ENCODE results near the gene TGOLN2. TPM values are rescaled to one million over a fixed set of nuclear protein-coding genes. Genes with fewer than 3 reads are reported as not detected.
A peak's percentile ranks its signal among the peaks of the same experiment; 100 is the strongest.
"Not testable (repeated sequence)": the region's sequence is repeated elsewhere in the genome, so short reads cannot be mapped to it uniquely, and the experiment has no call there.

Gene TGOLN2
- total and polyA plus RNA-seq, 2 donors (not counting 3 experiments of a cell fraction or from before 2014, with no cell fraction given), result 112 to 140 TPM

DNA sequence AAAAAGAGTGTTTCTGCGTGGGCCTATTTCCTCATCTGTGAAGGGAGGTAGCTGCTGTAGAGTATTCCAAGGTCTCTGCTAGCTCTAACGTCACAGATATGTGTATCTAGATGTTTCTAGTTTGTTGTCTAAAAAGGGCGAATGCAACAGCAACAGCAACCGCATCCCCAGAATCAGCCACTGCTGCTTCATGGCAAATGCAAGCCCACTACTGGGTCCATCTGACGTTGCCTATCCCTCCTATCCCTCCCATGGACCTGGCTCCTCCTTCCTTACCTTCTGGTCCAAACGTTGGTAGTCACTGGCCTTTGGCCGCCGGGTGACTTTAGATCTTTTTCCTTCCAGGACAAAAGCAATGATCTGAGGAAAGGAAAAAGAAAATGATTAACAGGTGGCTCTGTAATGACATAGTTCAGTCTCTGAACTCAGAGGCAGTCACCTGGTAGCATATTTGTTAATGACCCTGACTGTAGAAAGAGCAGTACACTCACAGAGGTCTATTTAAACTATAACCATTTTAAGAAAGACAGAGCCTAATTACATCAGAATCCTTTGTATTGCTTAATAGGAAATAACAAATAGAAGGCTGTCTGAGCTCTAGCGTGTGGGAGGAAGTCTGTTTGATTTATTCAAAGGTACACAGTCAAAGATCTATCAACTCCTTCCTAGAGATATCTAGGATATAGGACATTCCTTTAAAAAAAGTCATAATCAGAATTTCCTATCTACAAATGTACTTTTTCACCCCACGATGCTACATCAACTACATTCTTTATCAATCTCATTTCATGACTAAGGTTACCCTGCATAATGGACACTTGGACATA, 2.9 kb downstream of the TGOLN2 start:
- CTCF ChIA-PET, result interaction anchor here (1.4 to 1.5 kb wide), 2 partner anchors 16 to 227 kb away, joined by 3 read pairs; no protein-coding TSS in a partner anchor
- peaks cover 21 to 26% of the 10 kb centered on the region in 2 experiments for H3K36me3 ChIP-seq (ENCODE audit: control insufficient read depth in 2 of 2, extremely low read depth in 1 of 2, insufficient read depth in 2 of 2, low read length in 2 of 2)

DNA sequence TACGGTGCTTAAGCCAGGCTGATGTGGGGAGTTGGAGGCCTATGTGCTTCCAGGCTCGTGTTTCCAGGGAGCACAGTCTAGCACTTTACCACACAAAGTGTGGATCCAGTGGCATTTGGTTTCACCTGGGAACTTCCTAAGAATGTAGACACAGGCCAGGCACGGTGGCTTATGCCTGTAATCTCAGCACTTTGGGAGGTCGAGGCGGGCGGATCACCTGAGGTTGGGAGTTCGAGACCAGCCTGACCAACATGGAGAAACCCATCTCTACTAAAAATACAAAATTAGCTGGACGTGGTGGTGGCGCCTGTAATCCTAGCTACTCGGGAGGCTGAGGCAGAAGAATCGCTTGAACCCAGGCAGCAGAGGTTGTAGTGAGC, 3.8 kb downstream of the TGOLN2 start:
- H3K4me2 ChIP-seq (ENCODE audit: insufficient read depth, low read length); H4K20me1 ChIP-seq (replicated peaks; ENCODE audit: control insufficient read depth, extremely low read depth, insufficient read depth, low read length); dilution Hi-C loops (cut with MboI; ENCODE audit: extremely low pct_ligation_motif_present, low sequenced_read_pairs); H3K27me3 ChIP-seq (ENCODE audit: control insufficient read depth in 2 of 2, insufficient read depth in 2 of 2, low read length in 2 of 2); H3K9me1 ChIP-seq (replicated peaks; ENCODE audit: control insufficient read depth, extremely low read depth, insufficient read depth, low read length); H3K9me3 ChIP-seq (replicated peaks; ENCODE audit: control insufficient read depth, insufficient read depth, low read length); H3K27ac ChIP-seq (ENCODE audit: insufficient read depth, low read depth, low read length); H3K9ac ChIP-seq (replicated peaks; ENCODE audit: extremely low read depth, insufficient read depth, low read length); FAIRE-seq; POLR2A ChIA-PET; DNase-seq (ENCODE audit: low read depth, low spot score); BruUV-seq (replicated peaks); H2AFZ ChIP-seq (ENCODE audit: low read depth, low read length); intact Hi-C loops (cut with micrococcal nuclease); H3K4me3 ChIP-seq (replicated peaks in 1 of 3; ENCODE audit: insufficient read depth in 1 of 3, low read depth in 1 of 3, low read length in 3 of 3): not testable (repeated sequence)
- Histone ChIP-seq H3K4me1 (ENCODE audit: control insufficient read depth, extremely low read depth, insufficient read depth, low read length) (peaks cover 29% of the 10 kb centered on the region), H3K36me3 (ENCODE audit: control insufficient read depth in 2 of 2, extremely low read depth in 1 of 2, insufficient read depth in 2 of 2, low read length in 2 of 2) (peaks cover 22 to 26% of the 10 kb centered on the region in 2 experiments), H3K79me2 (ENCODE audit: control insufficient read depth, insufficient read depth, low read length) (peaks cover 77% of the 10 kb centered on the region)
- CTCF ChIA-PET, result interaction anchor here (0.8 to 1.2 kb wide), 2 partner anchors 12 to 228 kb away, joined by 3 to 5 read pairs; no protein-coding TSS in a partner anchor

More for the DNA sequence above, 2.9 kb downstream of the TGOLN2 start:
- H3K79me2 ChIP-seq (ENCODE audit: control insufficient read depth, insufficient read depth, low read length), result peaks cover 71% of the 10 kb centered on the region
- H3K27me3 ChIP-seq (ENCODE audit: control insufficient read depth in 2 of 2, insufficient read depth in 2 of 2, low read length in 2 of 2), result no peaks in the 10 kb centered on the region
- peaks cover 9% of the 10 kb centered on the region for H4K20me1 ChIP-seq (replicated peaks; ENCODE audit: control insufficient read depth, extremely low read depth, insufficient read depth, low read length)
- peaks cover 29% of the 10 kb centered on the region for H3K4me1 ChIP-seq (ENCODE audit: control insufficient read depth, extremely low read depth, insufficient read depth, low read length)
- peak overlapping the region; percentile 26 to 82 (median 80) for H3K4me3 ChIP-seq (replicated peaks in 1 of 3; ENCODE audit: insufficient read depth in 1 of 3, low read depth in 1 of 3, low read length in 3 of 3)
- intact Hi-C loops (cut with micrococcal nuclease), result loop anchor here (5.0 kb wide), 1 partner anchor 212 kb away; the partner anchor contains the start of gene MAT2A
- H2AFZ ChIP-seq (ENCODE audit: low read depth, low read length), result no peak overlapping the region
- peak overlapping the region; percentile 99 for H3K4me2 ChIP-seq (ENCODE audit: insufficient read depth, low read length)
- POLR2A ChIA-PET, result interaction anchor here (1.2 kb wide), 1 partner anchor 22 kb away, joined by 3 read pairs; no protein-coding TSS in a partner anchor
- peak; percentile 55 for DNase-seq (ENCODE audit: low read depth, low spot score)
- peak; percentile 78 for FAIRE-seq
- dilution Hi-C loops (cut with MboI; ENCODE audit: extremely low pct_ligation_motif_present, low sequenced_read_pairs), result no loop called here
- no peak overlapping the region for H3K27ac ChIP-seq (ENCODE audit: insufficient read depth, low read depth, low read length)
- peak overlapping the region; percentile 13 for H3K9ac ChIP-seq (replicated peaks; ENCODE audit: extremely low read depth, insufficient read depth, low read length)
- no peaks in the 10 kb centered on the region for H3K9me1 ChIP-seq (replicated peaks; ENCODE audit: control insufficient read depth, extremely low read depth, insufficient read depth, low read length)
- BruUV-seq (replicated peaks), result no TSS peak
- H3K9me3 ChIP-seq (replicated peaks; ENCODE audit: control insufficient read depth, insufficient read depth, low read length), result no peaks in the 10 kb centered on the region
- no peak for TF ChIP-seq FOS (IDR thresholded peaks at IDR 0.05; ENCODE audit: borderline replicate concordance, insufficient read depth, low read length)
- no peak for TF ChIP-seq POLR2AphosphoS5 (IDR thresholded peaks at IDR 0.05; ENCODE audit: insufficient read depth, low read depth, low read length)
- TF ChIP-seq GATA2 (IDR thresholded peaks at IDR 0.05; ENCODE audit: insufficient read depth, insufficient read length, low read depth, low read length), result no peak
- TF ChIP-seq MYC (IDR thresholded peaks at IDR 0.05; ENCODE audit: low read depth, low read length), result no peak
- no peak for TF ChIP-seq JUN (IDR thresholded peaks at IDR 0.05; ENCODE audit: borderline replicate concordance, insufficient read depth, insufficient read length, low read depth)
- TF ChIP-seq, protein P1, sequence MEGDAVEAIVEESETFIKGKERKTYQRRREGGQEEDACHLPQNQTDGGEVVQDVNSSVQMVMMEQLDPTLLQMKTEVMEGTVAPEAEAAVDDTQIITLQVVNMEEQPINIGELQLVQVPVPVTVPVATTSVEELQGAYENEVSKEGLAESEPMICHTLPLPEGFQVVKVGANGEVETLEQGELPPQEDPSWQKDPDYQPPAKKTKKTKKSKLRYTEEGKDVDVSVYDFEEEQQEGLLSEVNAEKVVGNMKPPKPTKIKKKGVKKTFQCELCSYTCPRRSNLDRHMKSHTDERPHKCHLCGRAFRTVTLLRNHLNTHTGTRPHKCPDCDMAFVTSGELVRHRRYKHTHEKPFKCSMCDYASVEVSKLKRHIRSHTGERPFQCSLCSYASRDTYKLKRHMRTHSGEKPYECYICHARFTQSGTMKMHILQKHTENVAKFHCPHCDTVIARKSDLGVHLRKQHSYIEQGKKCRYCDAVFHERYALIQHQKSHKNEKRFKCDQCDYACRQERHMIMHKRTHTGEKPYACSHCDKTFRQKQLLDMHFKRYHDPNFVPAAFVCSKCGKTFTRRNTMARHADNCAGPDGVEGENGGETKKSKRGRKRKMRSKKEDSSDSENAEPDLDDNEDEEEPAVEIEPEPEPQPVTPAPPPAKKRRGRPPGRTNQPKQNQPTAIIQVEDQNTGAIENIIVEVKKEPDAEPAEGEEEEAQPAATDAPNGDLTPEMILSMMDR (IDR thresholded peaks at IDR 0.05; ENCODE audit: extremely low read depth in 1 of 2, insufficient read depth in 1 of 2, low read depth in 1 of 2, low read length in 2 of 2), result no peak
- TF ChIP-seq EZH2 (IDR thresholded peaks at IDR 0.05; ENCODE audit: borderline replicate concordance, low read depth, low read length, severe bottlenecking), result no peak
- TF ChIP-seq, protein P2, sequence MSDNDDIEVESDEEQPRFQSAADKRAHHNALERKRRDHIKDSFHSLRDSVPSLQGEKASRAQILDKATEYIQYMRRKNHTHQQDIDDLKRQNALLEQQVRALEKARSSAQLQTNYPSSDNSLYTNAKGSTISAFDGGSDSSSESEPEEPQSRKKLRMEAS (IDR thresholded peaks at IDR 0.05; ENCODE audit: insufficient read depth, insufficient read length), result no peak
- no peak for TF ChIP-seq POLR2A (IDR thresholded peaks at IDR 0.05; ENCODE audit: low read depth, low read length)

Data from endothelial cell of umbilical vein (primary cell).